HEK293 (cell line): ENCODE results near the gene VPREB3.

Experiments used
- HOXA7 ChIP-seq: sonication (generic); formaldehyde crosslinking; IDR thresholded peaks from 2 replicates; pipeline ENCODE4 v1.8.1; 2022; ENCODE audit warnings: missing genetic modification reagents, borderline replicate concordance
- MYNN ChIP-seq: fragments of 450-650 bp; formaldehyde crosslinking; IDR thresholded peaks from 2 replicates; pipeline ENCODE4 v1.5.1; 2016; ENCODE audit warnings: missing biosample characterization, missing genetic modification characterization, borderline replicate concordance
- WT1 ChIP-seq: fragments of 450-650 bp; formaldehyde crosslinking; IDR thresholded peaks from 2 replicates; pipeline ENCODE4 v1.5.1; 2016; ENCODE audit warnings: missing biosample characterization, missing genetic modification characterization
- ZBTB1 ChIP-seq: fragments of 450-650 bp; formaldehyde crosslinking; IDR thresholded peaks from 2 replicates; pipeline ENCODE4 v1.5.1; 2016; ENCODE audit warnings: missing biosample characterization, missing genetic modification characterization
- ZBTB7A ChIP-seq: fragments of 450-650 bp; formaldehyde crosslinking; IDR thresholded peaks from 2 replicates; pipeline ENCODE4 v1.5.1; 2016; ENCODE audit warnings: low read depth, missing biosample characterization, missing genetic modification characterization
- ZFHX2 ChIP-seq: fragments of 450-650 bp; formaldehyde crosslinking; conservative IDR thresholded peaks from 2 replicates; pipeline ENCODE4 v1.5.1; 2016; ENCODE audit warnings: missing biosample characterization, missing genetic modification characterization
- ZNF114 ChIP-seq: fragments of 450-650 bp; formaldehyde crosslinking; IDR thresholded peaks from 2 replicates; pipeline ENCODE4 v1.5.0; 2017; ENCODE audit warnings: missing biosample characterization, missing genetic modification characterization
- ZNF157 ChIP-seq: fragments of 450-650 bp; formaldehyde crosslinking; IDR thresholded peaks from 2 replicates; pipeline ENCODE4 v1.5.1; 2016; ENCODE audit warnings: missing biosample characterization, missing genetic modification characterization
- ZNF16 ChIP-seq: fragments of 450-650 bp; formaldehyde crosslinking; IDR thresholded peaks from 2 replicates; pipeline ENCODE4 v1.5.1; 2016; ENCODE audit warnings: low read depth, missing biosample characterization, missing genetic modification characterization
- ZNF19 ChIP-seq: fragments of 450-650 bp; formaldehyde crosslinking; IDR thresholded peaks from 2 replicates; pipeline ENCODE4; 2016; ENCODE audit warnings: missing biosample characterization, missing genetic modification characterization, low read depth
- ZNF292 ChIP-seq: fragments of 450-650 bp; formaldehyde crosslinking; IDR thresholded peaks from 2 replicates; pipeline ENCODE4 v1.5.1; 2016; ENCODE audit warnings: low read depth, missing biosample characterization, missing genetic modification characterization, borderline replicate concordance
- ZNF302 ChIP-seq: fragments of 450-650 bp; formaldehyde crosslinking; IDR thresholded peaks from 2 replicates; pipeline ENCODE4 v1.5.1; 2016; ENCODE audit warnings: missing biosample characterization, missing genetic modification characterization, low read depth
- ZNF311 ChIP-seq: fragments of 450-650 bp; formaldehyde crosslinking; IDR thresholded peaks from 2 replicates; pipeline ENCODE4 v1.5.1; 2017; ENCODE audit warnings: missing biosample characterization, missing genetic modification characterization, borderline replicate concordance
- ZNF521 ChIP-seq: fragments of 450-650 bp; formaldehyde crosslinking; IDR thresholded peaks from 2 replicates; pipeline ENCODE4 v1.5.1; 2017; ENCODE audit warnings: missing biosample characterization, mild to moderate bottlenecking, missing genetic modification characterization
- ZNF530 ChIP-seq: fragments of 450-650 bp; formaldehyde crosslinking; IDR thresholded peaks from 2 replicates; pipeline ENCODE4 v1.5.1; 2016; ENCODE audit warnings: low read depth, missing biosample characterization, missing genetic modification characterization
- ZNF600 ChIP-seq: fragments of 450-650 bp; formaldehyde crosslinking; IDR thresholded peaks from 2 replicates; pipeline ENCODE4 v1.5.1; 2016; ENCODE audit warnings: missing biosample characterization, missing genetic modification characterization
- ZNF660 ChIP-seq: fragments of 450-650 bp; IDR thresholded peaks from 2 replicates; pipeline ENCODE4 v1.5.1; 2018; ENCODE audit warnings: missing biosample characterization, mild to moderate bottlenecking, missing genetic modification characterization
- ZNF664 ChIP-seq: fragments of 450-650 bp; formaldehyde crosslinking; IDR thresholded peaks from 2 replicates; pipeline ENCODE4 v1.5.1; 2016; ENCODE audit warnings: missing biosample characterization, missing genetic modification characterization
- ZNF670 ChIP-seq: fragments of 450-650 bp; formaldehyde crosslinking; IDR thresholded peaks from 2 replicates; pipeline ENCODE4 v1.5.1; 2016; ENCODE audit warnings: missing biosample characterization, missing genetic modification characterization, low read depth
- ZNF830 ChIP-seq: fragments of 450-650 bp; IDR thresholded peaks from 2 replicates; pipeline ENCODE4 v1.5.0; 2018; ENCODE audit warnings: missing biosample characterization, missing genetic modification characterization, low read depth, mild to moderate bottlenecking, moderate library complexity
- ZSCAN30 ChIP-seq: fragments of 450-650 bp; IDR thresholded peaks from 2 replicates; pipeline ENCODE4 v1.5.1; 2018; ENCODE audit warnings: missing biosample characterization, mild to moderate bottlenecking, missing genetic modification characterization, moderate library complexity
- TF ChIP-seq, protein P1 (sequence below): fragments of 450-650 bp; formaldehyde crosslinking; IDR thresholded peaks from 2 replicates; pipeline ENCODE4 v1.5.1; 2016; ENCODE audit warnings: missing biosample characterization, missing genetic modification characterization
- TF ChIP-seq, protein P2 (sequence below): sonication (generic); formaldehyde crosslinking; IDR thresholded peaks from 2 replicates; pipeline ENCODE4 v1.8.1; 2022; ENCODE audit warnings: mild to moderate bottlenecking, moderate library complexity, missing genetic modification reagents
- TF ChIP-seq, protein P3 (sequence below): fragments of 450-650 bp; IDR thresholded peaks from 2 replicates; pipeline ENCODE4 v1.5.1; 2018; ENCODE audit warnings: missing biosample characterization, missing genetic modification characterization
- TF ChIP-seq, protein P4 (sequence below): fragments of 450-650 bp; IDR thresholded peaks from 2 replicates; pipeline ENCODE4 v1.5.1; 2018; ENCODE audit warnings: missing biosample characterization, mild to moderate bottlenecking, missing genetic modification characterization
- TF ChIP-seq, protein P5 (sequence below): fragments of 450-650 bp; formaldehyde crosslinking; IDR thresholded peaks from 2 replicates; pipeline ENCODE4 v1.5.0; 2017; ENCODE audit warnings: missing biosample characterization, missing genetic modification characterization, borderline replicate concordance
- TF ChIP-seq, protein P6 (sequence below): fragments of 450-650 bp; formaldehyde crosslinking; IDR thresholded peaks from 2 replicates; pipeline ENCODE4; 2016; ENCODE audit warnings: missing biosample characterization, missing genetic modification characterization
- TF ChIP-seq, protein P7 (sequence below): fragments of 450-650 bp; formaldehyde crosslinking; IDR thresholded peaks from 2 replicates; pipeline ENCODE4 v1.5.1; 2016; ENCODE audit warnings: missing biosample characterization, missing genetic modification characterization

The VPREB3 gene

DNA sequence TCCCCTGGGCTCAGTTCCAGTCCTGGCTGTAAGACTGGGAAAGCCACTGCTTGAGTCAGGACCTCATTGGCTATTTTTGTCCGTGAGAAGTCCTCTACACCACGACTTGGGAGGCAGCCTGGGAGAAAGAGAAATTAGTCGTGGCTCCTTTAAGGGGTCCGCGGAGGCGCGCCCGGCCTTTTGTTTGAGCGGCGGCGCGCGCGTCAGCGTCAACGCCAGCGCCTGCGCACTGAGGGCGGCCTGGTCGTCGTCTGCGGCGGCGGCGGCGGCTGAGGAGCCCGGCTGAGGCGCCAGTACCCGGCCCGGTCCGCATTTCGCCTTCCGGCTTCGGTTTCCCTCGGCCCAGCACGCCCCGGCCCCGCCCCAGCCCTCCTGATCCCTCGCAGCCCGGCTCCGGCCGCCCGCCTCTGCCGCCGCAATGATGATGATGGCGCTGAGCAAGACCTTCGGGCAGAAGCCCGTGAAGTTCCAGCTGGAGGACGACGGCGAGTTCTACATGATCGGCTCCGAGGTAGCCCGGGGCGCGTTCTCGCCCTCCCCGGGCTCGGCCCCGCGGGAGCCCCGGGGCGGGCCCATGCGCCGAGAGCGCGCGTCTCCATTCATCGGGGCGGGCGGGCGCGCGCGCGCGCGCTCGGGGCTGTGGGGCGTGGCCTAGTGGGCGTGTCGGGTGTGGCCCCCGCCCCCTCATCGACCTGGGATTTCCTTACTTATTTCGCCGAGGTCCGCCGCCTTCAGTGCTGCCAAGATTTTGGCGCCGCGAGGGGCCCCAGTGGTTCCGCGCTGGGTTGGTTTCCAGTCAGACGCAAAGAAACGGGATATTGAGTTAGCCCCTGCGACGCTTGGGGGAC lies 32.8 kb upstream of the VPREB3 start, which contains the start of gene SMARCB1 (continued):
- TF ChIP-seq ZNF660 (tag by site-specific recombination) (peak; percentile 30; the same call in 1 of the 2 replicates), WT1 (no peak; the same call in 1 of the 2 replicates), ZNF830 (no peak), ZFHX2 (tag by site-specific recombination) (peak; percentile 67), ZNF670 (no peak), ZNF530 (no peak), ZNF157 (tag by site-specific recombination) (no peak), HOXA7 (no peak), ZSCAN30 (tag by site-specific recombination) (peak; percentile 72; the same call in 1 of the 2 replicates), ZNF311 (tag by site-specific recombination) (no peak), MYNN (tag by site-specific recombination) (no peak), ZNF600 (tag by site-specific recombination) (no peak), ZNF521 (tag by site-specific recombination) (no peak), ZBTB1 (tag by site-specific recombination) (no peak), ZNF114 (tag by site-specific recombination) (no peak), ZNF16 (tag by site-specific recombination) (no peak), ZNF302 (tag by site-specific recombination) (no peak), ZNF664 (no peak), ZNF292 (tag by site-specific recombination) (no peak), ZBTB7A (tag by site-specific recombination) (no peak), ZNF19 (tag by site-specific recombination) (no peak)
- TF ChIP-seq, protein P1, sequence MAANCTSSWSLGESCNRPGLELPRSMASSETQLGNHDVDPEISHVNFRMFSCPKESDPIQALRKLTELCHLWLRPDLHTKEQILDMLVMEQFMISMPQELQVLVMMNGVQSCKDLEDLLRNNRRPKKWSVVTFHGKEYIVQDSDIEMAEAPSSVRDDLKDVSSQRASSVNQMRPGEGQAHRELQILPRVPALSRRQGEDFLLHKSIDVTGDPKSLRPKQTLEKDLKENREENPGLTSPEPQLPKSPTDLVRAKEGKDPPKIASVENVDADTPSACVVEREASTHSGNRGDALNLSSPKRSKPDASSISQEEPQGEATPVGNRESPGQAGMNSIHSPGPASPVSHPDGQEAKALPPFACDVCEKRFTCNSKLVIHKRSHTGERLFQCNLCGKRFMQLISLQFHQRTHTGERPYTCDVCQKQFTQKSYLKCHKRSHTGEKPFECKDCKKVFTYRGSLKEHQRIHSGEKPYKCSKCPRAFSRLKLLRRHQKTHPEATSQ = no peak
- TF ChIP-seq, protein P2, sequence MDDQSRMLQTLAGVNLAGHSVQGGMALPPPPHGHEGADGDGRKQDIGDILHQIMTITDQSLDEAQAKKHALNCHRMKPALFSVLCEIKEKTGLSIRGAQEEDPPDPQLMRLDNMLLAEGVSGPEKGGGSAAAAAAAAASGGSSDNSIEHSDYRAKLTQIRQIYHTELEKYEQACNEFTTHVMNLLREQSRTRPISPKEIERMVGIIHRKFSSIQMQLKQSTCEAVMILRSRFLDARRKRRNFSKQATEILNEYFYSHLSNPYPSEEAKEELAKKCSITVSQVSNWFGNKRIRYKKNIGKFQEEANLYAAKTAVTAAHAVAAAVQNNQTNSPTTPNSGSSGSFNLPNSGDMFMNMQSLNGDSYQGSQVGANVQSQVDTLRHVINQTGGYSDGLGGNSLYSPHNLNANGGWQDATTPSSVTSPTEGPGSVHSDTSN = peak; percentile 74; the same call in 1 of the 2 replicates
- TF ChIP-seq, protein P3, sequence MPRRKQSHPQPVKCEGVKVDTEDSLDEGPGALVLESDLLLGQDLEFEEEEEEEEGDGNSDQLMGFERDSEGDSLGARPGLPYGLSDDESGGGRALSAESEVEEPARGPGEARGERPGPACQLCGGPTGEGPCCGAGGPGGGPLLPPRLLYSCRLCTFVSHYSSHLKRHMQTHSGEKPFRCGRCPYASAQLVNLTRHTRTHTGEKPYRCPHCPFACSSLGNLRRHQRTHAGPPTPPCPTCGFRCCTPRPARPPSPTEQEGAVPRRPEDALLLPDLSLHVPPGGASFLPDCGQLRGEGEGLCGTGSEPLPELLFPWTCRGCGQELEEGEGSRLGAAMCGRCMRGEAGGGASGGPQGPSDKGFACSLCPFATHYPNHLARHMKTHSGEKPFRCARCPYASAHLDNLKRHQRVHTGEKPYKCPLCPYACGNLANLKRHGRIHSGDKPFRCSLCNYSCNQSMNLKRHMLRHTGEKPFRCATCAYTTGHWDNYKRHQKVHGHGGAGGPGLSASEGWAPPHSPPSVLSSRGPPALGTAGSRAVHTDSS = peak; percentile 66
- TF ChIP-seq, protein P4, sequence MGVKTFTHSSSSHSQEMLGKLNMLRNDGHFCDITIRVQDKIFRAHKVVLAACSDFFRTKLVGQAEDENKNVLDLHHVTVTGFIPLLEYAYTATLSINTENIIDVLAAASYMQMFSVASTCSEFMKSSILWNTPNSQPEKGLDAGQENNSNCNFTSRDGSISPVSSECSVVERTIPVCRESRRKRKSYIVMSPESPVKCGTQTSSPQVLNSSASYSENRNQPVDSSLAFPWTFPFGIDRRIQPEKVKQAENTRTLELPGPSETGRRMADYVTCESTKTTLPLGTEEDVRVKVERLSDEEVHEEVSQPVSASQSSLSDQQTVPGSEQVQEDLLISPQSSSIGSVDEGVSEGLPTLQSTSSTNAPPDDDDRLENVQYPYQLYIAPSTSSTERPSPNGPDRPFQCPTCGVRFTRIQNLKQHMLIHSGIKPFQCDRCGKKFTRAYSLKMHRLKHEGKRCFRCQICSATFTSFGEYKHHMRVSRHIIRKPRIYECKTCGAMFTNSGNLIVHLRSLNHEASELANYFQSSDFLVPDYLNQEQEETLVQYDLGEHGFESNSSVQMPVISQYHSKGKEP (tag by site-specific recombination) = no peak
- TF ChIP-seq, protein P5, sequence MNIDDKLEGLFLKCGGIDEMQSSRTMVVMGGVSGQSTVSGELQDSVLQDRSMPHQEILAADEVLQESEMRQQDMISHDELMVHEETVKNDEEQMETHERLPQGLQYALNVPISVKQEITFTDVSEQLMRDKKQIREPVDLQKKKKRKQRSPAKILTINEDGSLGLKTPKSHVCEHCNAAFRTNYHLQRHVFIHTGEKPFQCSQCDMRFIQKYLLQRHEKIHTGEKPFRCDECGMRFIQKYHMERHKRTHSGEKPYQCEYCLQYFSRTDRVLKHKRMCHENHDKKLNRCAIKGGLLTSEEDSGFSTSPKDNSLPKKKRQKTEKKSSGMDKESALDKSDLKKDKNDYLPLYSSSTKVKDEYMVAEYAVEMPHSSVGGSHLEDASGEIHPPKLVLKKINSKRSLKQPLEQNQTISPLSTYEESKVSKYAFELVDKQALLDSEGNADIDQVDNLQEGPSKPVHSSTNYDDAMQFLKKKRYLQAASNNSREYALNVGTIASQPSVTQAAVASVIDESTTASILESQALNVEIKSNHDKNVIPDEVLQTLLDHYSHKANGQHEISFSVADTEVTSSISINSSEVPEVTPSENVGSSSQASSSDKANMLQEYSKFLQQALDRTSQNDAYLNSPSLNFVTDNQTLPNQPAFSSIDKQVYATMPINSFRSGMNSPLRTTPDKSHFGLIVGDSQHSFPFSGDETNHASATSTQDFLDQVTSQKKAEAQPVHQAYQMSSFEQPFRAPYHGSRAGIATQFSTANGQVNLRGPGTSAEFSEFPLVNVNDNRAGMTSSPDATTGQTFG (tag by site-specific recombination) = no peak
- TF ChIP-seq, protein P6, sequence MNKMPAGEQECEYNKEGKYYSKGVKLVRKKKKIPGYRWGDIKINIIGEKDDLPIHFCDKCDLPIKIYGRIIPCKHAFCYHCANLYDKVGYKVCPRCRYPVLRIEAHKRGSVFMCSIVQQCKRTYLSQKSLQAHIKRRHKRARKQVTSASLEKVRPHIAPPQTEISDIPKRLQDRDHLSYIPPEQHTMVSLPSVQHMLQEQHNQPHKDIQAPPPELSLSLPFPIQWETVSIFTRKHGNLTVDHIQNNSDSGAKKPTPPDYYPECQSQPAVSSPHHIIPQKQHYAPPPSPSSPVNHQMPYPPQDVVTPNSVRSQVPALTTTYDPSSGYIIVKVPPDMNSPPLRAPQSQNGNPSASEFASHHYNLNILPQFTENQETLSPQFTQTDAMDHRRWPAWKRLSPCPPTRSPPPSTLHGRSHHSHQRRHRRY (tag by site-specific recombination) = no peak
- TF ChIP-seq, protein P7, sequence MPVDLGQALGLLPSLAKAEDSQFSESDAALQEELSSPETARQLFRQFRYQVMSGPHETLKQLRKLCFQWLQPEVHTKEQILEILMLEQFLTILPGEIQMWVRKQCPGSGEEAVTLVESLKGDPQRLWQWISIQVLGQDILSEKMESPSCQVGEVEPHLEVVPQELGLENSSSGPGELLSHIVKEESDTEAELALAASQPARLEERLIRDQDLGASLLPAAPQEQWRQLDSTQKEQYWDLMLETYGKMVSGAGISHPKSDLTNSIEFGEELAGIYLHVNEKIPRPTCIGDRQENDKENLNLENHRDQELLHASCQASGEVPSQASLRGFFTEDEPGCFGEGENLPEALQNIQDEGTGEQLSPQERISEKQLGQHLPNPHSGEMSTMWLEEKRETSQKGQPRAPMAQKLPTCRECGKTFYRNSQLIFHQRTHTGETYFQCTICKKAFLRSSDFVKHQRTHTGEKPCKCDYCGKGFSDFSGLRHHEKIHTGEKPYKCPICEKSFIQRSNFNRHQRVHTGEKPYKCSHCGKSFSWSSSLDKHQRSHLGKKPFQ (tag by site-specific recombination) = no peak
